ENCODE results near the gene LARP4. TPM values are rescaled to one million over a fixed set of nuclear protein-coding genes. Genes with fewer than 3 reads are reported as not detected.

Gene LARP4
- total and polyA plus RNA-seq, 9 of the 15 experiments (the other 6 are each of a cell fraction or from before 2014, with no cell fraction given), result 31.6 to 84.5 (median 52.4) TPM

- no peak for TF ChIP-seq REST (IDR thresholded peaks at IDR 0.05; ENCODE audit: borderline replicate concordance)
- 0 out of 2 replicates have a peak, but pooled peaks have one; percentile 38 for TF ChIP-seq REST (CRISPR knock-in tag; IDR thresholded peaks at IDR 0.05; ENCODE audit: low read depth)
- no peak for TF ChIP-seq ZNF586 (CRISPR knock-in tag; conservative IDR thresholded peaks at IDR 0.05)
- no peak for TF ChIP-seq MBD1 (CRISPR knock-in tag; IDR thresholded peaks at IDR 0.05)
- no peak for TF ChIP-seq ZNF23 (CRISPR knock-in tag; IDR thresholded peaks at IDR 0.05)
- TF ChIP-seq THAP12 (CRISPR knock-in tag; IDR thresholded peaks at IDR 0.05), result peak; percentile 90
- no peak for TF ChIP-seq HOXB6 (CRISPR knock-in tag; IDR thresholded peaks at IDR 0.05; ENCODE audit: borderline replicate concordance)
- no peak for TF ChIP-seq RBM17 (IDR thresholded peaks at IDR 0.05; ENCODE audit: borderline replicate concordance, low read depth, low read length)
- TF ChIP-seq SMAD1 (IDR thresholded peaks at IDR 0.05; ENCODE audit: low read depth, low read length, partially characterized antibody), result no peak
- TF ChIP-seq FOXP4 (CRISPR knock-in tag; IDR thresholded peaks at IDR 0.05; ENCODE audit: borderline replicate concordance), result no peak; the same call in 1 of the 2 replicates
- no peak for TF ChIP-seq ZNF274 (IDR thresholded peaks at IDR 0.05; ENCODE audit: borderline replicate concordance, low read depth, low read length)
Observed at GRCh38 chr12:50400638-50401499, at the start of gene LARP4 (continued).
